ENCODE results near the gene MAPT. TPM values are rescaled to one million over a fixed set of nuclear protein-coding genes. Genes with fewer than 3 reads are reported as not detected.

MAPT gene
- total and polyA plus RNA-seq, 2 of the 4 experiments (the other 2 are of a cell fraction): 0.18 to 0.19 TPM

DNA sequence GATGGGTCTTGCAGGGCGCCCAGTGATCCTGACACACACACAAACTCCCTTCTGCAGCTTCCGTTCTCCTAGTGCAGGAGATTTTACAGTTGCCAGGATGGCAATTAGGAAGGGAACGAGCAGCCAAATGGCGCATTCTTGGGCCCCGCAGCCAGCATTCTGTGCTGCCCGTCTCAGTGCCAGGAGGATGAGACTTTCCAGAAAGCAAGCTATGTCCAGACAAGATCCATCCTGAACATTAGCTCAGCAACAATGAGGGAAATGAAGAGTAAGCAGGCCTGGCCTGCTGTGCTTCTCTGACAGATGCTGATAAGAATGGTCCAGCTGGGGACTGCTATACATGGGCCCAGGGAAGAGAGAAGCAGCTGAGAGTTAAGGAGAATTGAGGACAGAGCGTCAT is 33.2 kb upstream of the MAPT start:
- dilution Hi-C loops (cut with HindIII; ENCODE audit: low sequenced_read_pairs, unreplicated experiment): loop anchor here (25.0 kb wide), 1 partner anchor 224 kb away; no protein-coding TSS in a partner anchor
- POLR2A ChIA-PET (ENCODE audit: unreplicated experiment): no interaction called here

More for the DNA sequence above, 33.2 kb upstream of the MAPT start:
- no peak overlapping the region for H2AK9ac ChIP-seq (replicated peaks; ENCODE audit: low read depth, low read length, poor library complexity)
- TF ChIP-seq, protein P1, sequence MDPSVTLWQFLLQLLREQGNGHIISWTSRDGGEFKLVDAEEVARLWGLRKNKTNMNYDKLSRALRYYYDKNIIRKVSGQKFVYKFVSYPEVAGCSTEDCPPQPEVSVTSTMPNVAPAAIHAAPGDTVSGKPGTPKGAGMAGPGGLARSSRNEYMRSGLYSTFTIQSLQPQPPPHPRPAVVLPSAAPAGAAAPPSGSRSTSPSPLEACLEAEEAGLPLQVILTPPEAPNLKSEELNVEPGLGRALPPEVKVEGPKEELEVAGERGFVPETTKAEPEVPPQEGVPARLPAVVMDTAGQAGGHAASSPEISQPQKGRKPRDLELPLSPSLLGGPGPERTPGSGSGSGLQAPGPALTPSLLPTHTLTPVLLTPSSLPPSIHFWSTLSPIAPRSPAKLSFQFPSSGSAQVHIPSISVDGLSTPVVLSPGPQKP (IDR thresholded peaks at IDR 0.05; ENCODE audit: borderline replicate concordance, low read depth, low read length): no peak
- TF ChIP-seq SMC3 (IDR thresholded peaks at IDR 0.05; ENCODE audit: low read depth, low read length) (no peak), CEBPB (IDR thresholded peaks at IDR 0.05; ENCODE audit: low read depth, low read length) (no peak), MAZ (IDR thresholded peaks at IDR 0.05; ENCODE audit: borderline replicate concordance, low read depth, low read length) (no peak), NFE2L2 (IDR thresholded peaks at IDR 0.05; ENCODE audit: low read depth, low read length) (no peak), RFX5 (IDR thresholded peaks at IDR 0.05; ENCODE audit: low read depth, low read length) (no peak), RAD21 (IDR thresholded peaks at IDR 0.05; ENCODE audit: low read length) (no peak), BHLHE40 (IDR thresholded peaks at IDR 0.05; ENCODE audit: low read depth, low read length) (no peak), FOS (IDR thresholded peaks at IDR 0.05; ENCODE audit: low read depth, low read length) (no peak), POLR2A (IDR thresholded peaks at IDR 0.05; ENCODE audit: low read depth, low read length) (no peak), CHD1 (IDR thresholded peaks at IDR 0.05; ENCODE audit: low read depth, low read length) (no peak), MAFK (IDR thresholded peaks at IDR 0.05; ENCODE audit: low read depth, low read length) (no peak), MXI1 (IDR thresholded peaks at IDR 0.05; ENCODE audit: borderline replicate concordance, low read depth, low read length) (no peak), RCOR1 (IDR thresholded peaks at IDR 0.05; ENCODE audit: insufficient replicate concordance, low read length) (no peak)
- TF ChIP-seq, protein P2, sequence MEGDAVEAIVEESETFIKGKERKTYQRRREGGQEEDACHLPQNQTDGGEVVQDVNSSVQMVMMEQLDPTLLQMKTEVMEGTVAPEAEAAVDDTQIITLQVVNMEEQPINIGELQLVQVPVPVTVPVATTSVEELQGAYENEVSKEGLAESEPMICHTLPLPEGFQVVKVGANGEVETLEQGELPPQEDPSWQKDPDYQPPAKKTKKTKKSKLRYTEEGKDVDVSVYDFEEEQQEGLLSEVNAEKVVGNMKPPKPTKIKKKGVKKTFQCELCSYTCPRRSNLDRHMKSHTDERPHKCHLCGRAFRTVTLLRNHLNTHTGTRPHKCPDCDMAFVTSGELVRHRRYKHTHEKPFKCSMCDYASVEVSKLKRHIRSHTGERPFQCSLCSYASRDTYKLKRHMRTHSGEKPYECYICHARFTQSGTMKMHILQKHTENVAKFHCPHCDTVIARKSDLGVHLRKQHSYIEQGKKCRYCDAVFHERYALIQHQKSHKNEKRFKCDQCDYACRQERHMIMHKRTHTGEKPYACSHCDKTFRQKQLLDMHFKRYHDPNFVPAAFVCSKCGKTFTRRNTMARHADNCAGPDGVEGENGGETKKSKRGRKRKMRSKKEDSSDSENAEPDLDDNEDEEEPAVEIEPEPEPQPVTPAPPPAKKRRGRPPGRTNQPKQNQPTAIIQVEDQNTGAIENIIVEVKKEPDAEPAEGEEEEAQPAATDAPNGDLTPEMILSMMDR (conservative IDR thresholded peaks at IDR 0.05; ENCODE audit: low read depth, low read length): no peak
- TF ChIP-seq, protein P3, sequence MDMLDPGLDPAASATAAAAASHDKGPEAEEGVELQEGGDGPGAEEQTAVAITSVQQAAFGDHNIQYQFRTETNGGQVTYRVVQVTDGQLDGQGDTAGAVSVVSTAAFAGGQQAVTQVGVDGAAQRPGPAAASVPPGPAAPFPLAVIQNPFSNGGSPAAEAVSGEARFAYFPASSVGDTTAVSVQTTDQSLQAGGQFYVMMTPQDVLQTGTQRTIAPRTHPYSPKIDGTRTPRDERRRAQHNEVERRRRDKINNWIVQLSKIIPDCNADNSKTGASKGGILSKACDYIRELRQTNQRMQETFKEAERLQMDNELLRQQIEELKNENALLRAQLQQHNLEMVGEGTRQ (IDR thresholded peaks at IDR 0.05; ENCODE audit: low read depth, low read length): no peak
- no peak overlapping the region for H4K8ac ChIP-seq (ENCODE audit: low read depth in 2 of 2, low read length in 2 of 2)
- no peak for DNase-seq
- in situ Hi-C loops (cut with MboI; ENCODE audit: low sequenced_read_pairs): no loop called here
- H3K27me3 ChIP-seq (ENCODE audit: control insufficient read depth, insufficient read depth, low read length): peaks cover 12% of the 10 kb centered on the region
- H2BK5ac ChIP-seq (ENCODE audit: low read depth, low read length, poor library complexity, severe bottlenecking): no peak overlapping the region
- no peak overlapping the region for H3K4ac ChIP-seq (ENCODE audit: low read depth, low read length)
- H3K9ac ChIP-seq (ENCODE audit: low read depth, low read length): no peak overlapping the region
- no peaks in the 10 kb centered on the region for H3K9me3 ChIP-seq (ENCODE audit: control insufficient read depth, insufficient read depth, low read length)
- no peak overlapping the region for H2BK20ac ChIP-seq (ENCODE audit: low read depth, low read length)
- H3K9me1 ChIP-seq (ENCODE audit: insufficient read depth, low read length): no peaks in the 10 kb centered on the region
- H3K4me1 ChIP-seq (ENCODE audit: control insufficient read depth, insufficient read depth, low read length): no peaks in the 10 kb centered on the region
- H2BK15ac ChIP-seq (ENCODE audit: low read depth, low read length): no peak overlapping the region
- no peaks in the 10 kb centered on the region for H4K20me1 ChIP-seq (ENCODE audit: insufficient read depth, low read length)
- no peak overlapping the region for H4K91ac ChIP-seq (ENCODE audit: insufficient read depth, low read depth, low read length)
- no peak overlapping the region for H3K18ac ChIP-seq (ENCODE audit: low read depth, low read length)
- no TSS peak for BruUV-seq (replicated peaks)
- H3K4me2 ChIP-seq (ENCODE audit: low read depth, low read length): no peak overlapping the region
- no peaks in the 10 kb centered on the region for H3K36me3 ChIP-seq (ENCODE audit: control insufficient read depth, insufficient read depth, low read length)
- H2BK120ac ChIP-seq (ENCODE audit: low read depth, low read length): no peak overlapping the region
- H3K27ac ChIP-seq (ENCODE audit: insufficient read depth, low read length): no peak overlapping the region
- WGBS, 2 experiments (ENCODE audit: extremely low coverage in 2 of 2, insufficient read length in 1 of 2): no CpG with 5 or more reads among the region's 7 CpGs
- intact Hi-C loops (cut with micrococcal nuclease): no loop called here
- no peak overlapping the region for H2AK5ac ChIP-seq (ENCODE audit: low read depth, low read length)
- H3K23ac ChIP-seq (ENCODE audit: low read depth, low read length): no peak overlapping the region
- H4K5ac ChIP-seq (ENCODE audit: low read depth, low read length): no peak overlapping the region
- CTCF ChIA-PET: no interaction called here
- H2AFZ ChIP-seq (replicated peaks; ENCODE audit: low read length, poor library complexity): no peak overlapping the region
- ATAC-seq (ENCODE audit: low read depth): no peak
- H3K56ac ChIP-seq (ENCODE audit: extremely low read depth, insufficient read depth, low read length): no peak overlapping the region
- no peak overlapping the region for H3K4me3 ChIP-seq (ENCODE audit: insufficient read depth, low read depth, low read length)
- no peak overlapping the region for H3K14ac ChIP-seq (replicated peaks; ENCODE audit: low read depth, low read length)
- no peaks in the 10 kb centered on the region for H3K79me1 ChIP-seq (ENCODE audit: low read depth in 1 of 2, low read length in 2 of 2)

Measured in IMR-90 (cell line).